ENCODE measurements around the gene DCAF10. TPM values are rescaled to one million over a fixed set of nuclear protein-coding genes. Genes with fewer than 3 reads are reported as not detected.
"Not testable (repeated sequence)": the region's sequence is repeated elsewhere in the genome, so short reads cannot be mapped to it uniquely, and the experiment has no call there.

Gene DCAF10
- total and polyA plus RNA-seq, 10 of the 15 experiments (the other 5 are each of a cell fraction or from before 2014, with no cell fraction given), result 3.9 to 21.7 (median 9.8) TPM

GRCh38 chr9:37909836-37910235 lies 109.2 kb downstream of the DCAF10 start:
- ChIA-PET SMC1A (ENCODE audit: uncharacterized antibody, unreplicated experiment) (interaction anchor here (1.0 kb wide), 1 partner anchor 354 kb away, joined by 3 read pairs; no protein-coding TSS in a partner anchor), POLR2A (interaction anchor here (0.7 kb wide), 1 partner anchor 12 kb away, joined by 4 read pairs; no protein-coding TSS in a partner anchor), CTCF (interaction anchor here (9.5 kb wide), 1 partner anchor 453 kb away, joined by 120 read pairs; no protein-coding TSS in a partner anchor), RAD21 (ENCODE audit: unreplicated experiment) (interaction anchor here (1.9 kb wide), 1 partner anchor 179 kb away, joined by 6 read pairs; no protein-coding TSS in a partner anchor)
- not testable (repeated sequence) for DNase-seq (ENCODE audit: low read depth, low spot score); H4K20me1 ChIP-seq (ENCODE audit: control insufficient read depth, insufficient read depth); H3K4me2 ChIP-seq (ENCODE audit: control insufficient read depth, insufficient read depth); H3K36me3 ChIP-seq (ENCODE audit: control insufficient read depth in 2 of 2, insufficient read depth in 2 of 2, low read length in 1 of 2); H3K4me1 ChIP-seq (ENCODE audit: control insufficient read depth, insufficient read depth, low read length); H3K9me3 ChIP-seq (replicated peaks; ENCODE audit: control insufficient read depth, insufficient read depth, low read length); H3K27me3 ChIP-seq (replicated peaks in 1 of 2; ENCODE audit: control insufficient read depth in 2 of 2, insufficient read depth in 2 of 2, low read length in 1 of 2); H2AFZ ChIP-seq (ENCODE audit: control insufficient read depth, low read depth, low read length); H3K4me3 ChIP-seq; H3K27ac ChIP-seq (ENCODE audit: control insufficient read depth, insufficient read depth); H3K9ac ChIP-seq (ENCODE audit: control insufficient read depth, insufficient read depth, low read length); FAIRE-seq; ATAC-seq; BruUV-seq (replicated peaks); H3K79me2 ChIP-seq (ENCODE audit: control insufficient read depth, insufficient read depth, low read length)
- intact Hi-C loops (cut with micrococcal nuclease; ENCODE audit: unreplicated experiment) (loop anchor here (10.0 kb wide), 1 partner anchor 315 kb away; the partner anchor contains the start of gene TOMM5), in situ Hi-C loops (cut with MboI) (loop anchor here (5.0 to 25.0 kb wide), 5 partner anchors 252 to 777 kb away; partner anchors contain the start of gene POLR1E)
- 60% methylated on average over 5 of the region's 5 CpGs for WGBS (ENCODE audit: insufficient coverage, insufficient replicate concordance, low lambda C conversion rate, missing lambda C conversion rate)

- Histone ChIP-seq H3K4me3 (no peak overlapping the region), H3K9me3 (replicated peaks; ENCODE audit: control insufficient read depth, insufficient read depth, low read length) (no peaks in the 10 kb centered on the region; the same call in 2 of the 3 replicates), H3K9ac (ENCODE audit: control insufficient read depth, insufficient read depth, low read length) (no peak overlapping the region), H3K79me2 (ENCODE audit: control insufficient read depth, insufficient read depth, low read length) (no peaks in the 10 kb centered on the region), H4K20me1 (ENCODE audit: control insufficient read depth, insufficient read depth) (no peaks in the 10 kb centered on the region), H3K27me3 (replicated peaks in 1 of 2; ENCODE audit: control insufficient read depth in 2 of 2, insufficient read depth in 2 of 2, low read length in 1 of 2) (no peaks in the 10 kb centered on the region), H3K4me1 (ENCODE audit: control insufficient read depth, insufficient read depth, low read length) (no peaks in the 10 kb centered on the region; the same call in 1 of the 2 replicates), H2AFZ (ENCODE audit: control insufficient read depth, low read depth, low read length) (no peak overlapping the region), H3K27ac (ENCODE audit: control insufficient read depth, insufficient read depth) (no peak overlapping the region), H3K4me2 (ENCODE audit: control insufficient read depth, insufficient read depth) (no peak overlapping the region), H3K36me3 (ENCODE audit: control insufficient read depth in 2 of 2, insufficient read depth in 2 of 2, low read length in 1 of 2) (no peaks in the 10 kb centered on the region)
- 55% methylated on average over 4 of the region's 4 CpGs for WGBS (ENCODE audit: insufficient coverage, insufficient replicate concordance, low lambda C conversion rate, missing lambda C conversion rate)
- TF ChIP-seq RUNX3 (IDR thresholded peaks at IDR 0.05; ENCODE audit: low read length) (no peak), POLR2A (IDR thresholded peaks at IDR 0.05; ENCODE audit: low read depth, low read length) (no peak), MTA3 (IDR thresholded peaks at IDR 0.05; ENCODE audit: borderline replicate concordance, low read length) (no peak), EED (IDR thresholded peaks at IDR 0.05; ENCODE audit: low read depth) (no peak), SPI1 (IDR thresholded peaks at IDR 0.05; ENCODE audit: borderline replicate concordance, insufficient read depth, low read depth, low read length) (no peak), MYC (IDR thresholded peaks at IDR 0.05; ENCODE audit: insufficient read depth, insufficient read length, insufficient replicate concordance, low read length, severe bottlenecking) (no peak), SMARCA5 (IDR thresholded peaks at IDR 0.05) (no peak), ZNF217 (IDR thresholded peaks at IDR 0.05) (no peak), USF1 (IDR thresholded peaks at IDR 0.05; ENCODE audit: borderline replicate concordance, extremely low read length, insufficient read depth, low read depth, low read length) (no peak), PAX8 (IDR thresholded peaks at IDR 0.05) (no peak), SP1 (IDR thresholded peaks at IDR 0.05; ENCODE audit: low read depth, low read length) (no peak), RELA (IDR thresholded peaks at IDR 0.05; ENCODE audit: borderline replicate concordance, partially characterized antibody) (no peak)
- no peak for FAIRE-seq
- in situ Hi-C loops (cut with MboI), result loop anchor here (5.0 to 25.0 kb wide), 3 partner anchors 252 to 777 kb away; no protein-coding TSS in a partner anchor
- ChIA-PET SMC1A (ENCODE audit: uncharacterized antibody, unreplicated experiment) (interaction anchor here (0.6 to 2.7 kb wide), 5 partner anchors 19 to 451 kb away, joined by 3 to 14 read pairs (median 6); no protein-coding TSS in a partner anchor), POLR2A (no interaction called here), RAD21 (ENCODE audit: unreplicated experiment) (interaction anchor here (1.6 kb wide), 1 partner anchor 408 kb away, joined by 4 read pairs; no protein-coding TSS in a partner anchor), CTCF (interaction anchor here (2.3 to 9.5 kb wide), 3 partner anchors 8 to 452 kb away, joined by 11 to 120 read pairs (median 88); no protein-coding TSS in a partner anchor)
- ATAC-seq, result no peak
- intact Hi-C loops (cut with micrococcal nuclease; ENCODE audit: unreplicated experiment), result no loop called here
- BruUV-seq (replicated peaks), result no TSS peak
- no peak for DNase-seq (ENCODE audit: low read depth, low spot score)
Measured at GRCh38 chr9:37910271-37910670, 109.7 kb downstream of the DCAF10 start.

Data from GM12878 (cell line).